ENCODE measurements around the gene NPAS3. TPM values are rescaled to one million over a fixed set of nuclear protein-coding genes. Genes with fewer than 3 reads are reported as not detected.
A peak's percentile ranks its signal among the peaks of the same experiment; 100 is the strongest.

The NPAS3 gene
- total and polyA plus RNA-seq, 2 of the 8 experiments (the other 6 are each of a cell fraction or from before 2014, with no cell fraction given), result 0.11 to 0.60 TPM

GRCh38 chr14:33732175-33732574 is 793.5 kb downstream of the NPAS3 start:
- no peaks in the 10 kb centered on the region for H3K27me3 ChIP-seq (replicated peaks in 1 of 4; ENCODE audit: control insufficient read depth in 3 of 4, extremely low read depth in 1 of 4, insufficient read depth in 3 of 4, low read length in 3 of 4)
- WGBS, 2 experiments (ENCODE audit: extremely low coverage in 1 of 2, insufficient coverage in 1 of 2, insufficient read length in 1 of 2, insufficient replicate concordance in 2 of 2, low coverage in 1 of 2, low lambda C conversion rate in 2 of 2, missing lambda C conversion rate in 1 of 2), result 88% methylated on average over 7 of the region's 7 CpGs; no CpG with 5 or more reads in 1 of the 2 experiments
- no peaks in the 10 kb centered on the region for H3K36me3 ChIP-seq (ENCODE audit: control insufficient read depth in 2 of 4, insufficient read depth in 4 of 4, low read length in 3 of 4)
- no peak overlapping the region for H3K23ac ChIP-seq (ENCODE audit: insufficient read length)
- DNase-seq (ENCODE audit: low read depth in 1 of 2, low spot score in 2 of 2) (no peak), FAIRE-seq (no peak)
- no peak overlapping the region for H3K9ac ChIP-seq (replicated peaks in 1 of 4; ENCODE audit: extremely low read depth in 1 of 4, low read depth in 3 of 4, low read length in 3 of 4)
- no peak overlapping the region for H3K4ac ChIP-seq (replicated peaks; ENCODE audit: insufficient read length, low read depth, low read length)
- H3K56ac ChIP-seq (replicated peaks; ENCODE audit: insufficient read length, low read depth, low read length), result no peak overlapping the region
- no peaks in the 10 kb centered on the region for H3K23me2 ChIP-seq (ENCODE audit: low read depth, low read length)
- POLR2A ChIA-PET (ENCODE audit: partially characterized antibody), result no interaction called here
- H2AFZ ChIP-seq (ENCODE audit: low read length), result no peak overlapping the region
- H4K8ac ChIP-seq (ENCODE audit: extremely low read depth, insufficient read depth, low read length), result no peak overlapping the region
- CTCF ChIA-PET (ENCODE audit: partially characterized antibody), result interaction anchor here (1.2 to 2.0 kb wide), 2 partner anchors 56 to 60 kb away, joined by 3 to 5 read pairs; no protein-coding TSS in a partner anchor
- H2BK15ac ChIP-seq (ENCODE audit: low read length), result no peak overlapping the region
- H2BK120ac ChIP-seq (replicated peaks; ENCODE audit: low read depth, low read length), result no peak overlapping the region
- H3K14ac ChIP-seq (ENCODE audit: insufficient read length), result no peak overlapping the region
- TF ChIP-seq USF2 (IDR thresholded peaks at IDR 0.05; ENCODE audit: low read length) (no peak), SP2 (IDR thresholded peaks at IDR 0.05; ENCODE audit: low read length) (no peak), TAF1 (IDR thresholded peaks at IDR 0.05; ENCODE audit: low read depth, low read length) (no peak), CTBP2 (IDR thresholded peaks at IDR 0.05; ENCODE audit: borderline replicate concordance, insufficient read depth, insufficient read length, low read length) (no peak)
- H2BK20ac ChIP-seq (ENCODE audit: low read length), result no peak overlapping the region
- peaks cover 0 to 6% (median 3%) of the 10 kb centered on the region in 4 experiments; a peak in 1 of 7 replicates for H3K4me1 ChIP-seq (replicated peaks in 1 of 4; ENCODE audit: control insufficient read depth in 3 of 4, insufficient read depth in 4 of 4, low read length in 3 of 4)
- no peak overlapping the region for H3K27ac ChIP-seq (ENCODE audit: low read depth, low read length)
- H4K5ac ChIP-seq (ENCODE audit: insufficient read length, low read depth, low read length), result peak overlapping the region; percentile 47
- no peak overlapping the region for H2AK5ac ChIP-seq (ENCODE audit: low read depth, low read length)
- H4K91ac ChIP-seq (replicated peaks; ENCODE audit: insufficient read length, low read length), result no peak overlapping the region
- no peak overlapping the region for H2BK12ac ChIP-seq (ENCODE audit: low read depth, low read length)
- H2BK5ac ChIP-seq (ENCODE audit: low read depth, low read length), result no peak overlapping the region
- no peaks in the 10 kb centered on the region for H4K20me1 ChIP-seq (replicated peaks in 1 of 2; ENCODE audit: control insufficient read depth in 1 of 2, insufficient read depth in 2 of 2, low read length in 2 of 2)
- H3K4me3 ChIP-seq (ENCODE audit: extremely low read depth in 1 of 4, insufficient read depth in 2 of 4, low read depth in 3 of 4, low read length in 4 of 4), result no peak overlapping the region
- H3K9me3 ChIP-seq (ENCODE audit: insufficient read depth in 2 of 2, low read depth in 1 of 2, low read length in 1 of 2), result no peaks in the 10 kb centered on the region
- no peaks in the 10 kb centered on the region for H3K79me1 ChIP-seq (ENCODE audit: low read depth, low read length)
- no peak overlapping the region for H3K4me2 ChIP-seq (ENCODE audit: insufficient read depth in 1 of 2, low read depth in 2 of 2, low read length in 2 of 2)
- no peaks in the 10 kb centered on the region for H3K79me2 ChIP-seq (ENCODE audit: control insufficient read depth in 1 of 2, insufficient read depth in 2 of 2, low read length in 2 of 2)
- no peak overlapping the region for H3K18ac ChIP-seq (ENCODE audit: extremely low read depth, low read length)

Measured in H1 (cell line).